Endothelial cell of umbilical vein (primary cell): ENCODE data around the gene SEMA4A.
A peak's percentile ranks its signal among the peaks of the same experiment; 100 is the strongest.

ENCODE experiments used
- EZH2 ChIP-seq: IDR thresholded peaks from 2 replicates; pipeline ENCODE4 v1.6.1; 2012; ENCODE audit warnings: borderline replicate concordance, low read depth, mild to moderate bottlenecking, moderate library complexity, low read length, inconsistent platforms; ENCODE audit not compliant: severe bottlenecking
- FOS ChIP-seq: IDR thresholded peaks from 2 replicates; pipeline ENCODE4 v1.6.1; 2011; ENCODE audit warnings: mild to moderate bottlenecking, low read length, moderate library complexity, borderline replicate concordance; ENCODE audit not compliant: insufficient read depth
- GATA2 ChIP-seq: IDR thresholded peaks from 2 replicates; pipeline ENCODE4 v1.7.0; 2011; ENCODE audit warnings: low read depth, mild to moderate bottlenecking, moderate library complexity, mixed read lengths, low read length; ENCODE audit not compliant: insufficient read length, insufficient read depth
- JUN ChIP-seq: IDR thresholded peaks from 2 replicates; pipeline ENCODE4 v1.6.1; 2011; ENCODE audit warnings: borderline replicate concordance, low read depth; ENCODE audit not compliant: insufficient read length, insufficient read depth
- MYC ChIP-seq: IDR thresholded peaks from one replicate; pipeline ENCODE4 v1.6.1; 2011; ENCODE audit warnings: mild to moderate bottlenecking, low read depth, low read length
- POLR2A ChIP-seq: IDR thresholded peaks from 2 replicates; pipeline ENCODE4 v1.6.1; 2012; ENCODE audit warnings: low read depth, mild to moderate bottlenecking, control low read depth, low read length
- POLR2AphosphoS5 ChIP-seq: IDR thresholded peaks from 2 replicates; pipeline ENCODE4 v1.6.1; 2012; ENCODE audit warnings: low read depth, mild to moderate bottlenecking, control low read depth, low read length, moderate library complexity; ENCODE audit not compliant: insufficient read depth
- TF ChIP-seq, protein P1 (sequence below), 2 donors: IDR thresholded peaks; 1 replicate in 1 of 2; 2 replicates in 1 of 2; pipeline ENCODE4 v1.5.1; 2011; ENCODE audit warnings: low read length in 2 of 2, mild to moderate bottlenecking in 2 of 2, moderate library complexity in 2 of 2, control low read depth in 1 of 2, inconsistent platforms in 1 of 2, low read depth in 1 of 2; ENCODE audit not compliant: insufficient read depth in 1 of 2; ENCODE audit errors: extremely low read depth in 1 of 2
- TF ChIP-seq, protein P2 (sequence below): IDR thresholded peaks from 2 replicates; pipeline ENCODE4 v1.6.1; 2011; ENCODE audit not compliant: insufficient read depth, insufficient read length

DNA sequence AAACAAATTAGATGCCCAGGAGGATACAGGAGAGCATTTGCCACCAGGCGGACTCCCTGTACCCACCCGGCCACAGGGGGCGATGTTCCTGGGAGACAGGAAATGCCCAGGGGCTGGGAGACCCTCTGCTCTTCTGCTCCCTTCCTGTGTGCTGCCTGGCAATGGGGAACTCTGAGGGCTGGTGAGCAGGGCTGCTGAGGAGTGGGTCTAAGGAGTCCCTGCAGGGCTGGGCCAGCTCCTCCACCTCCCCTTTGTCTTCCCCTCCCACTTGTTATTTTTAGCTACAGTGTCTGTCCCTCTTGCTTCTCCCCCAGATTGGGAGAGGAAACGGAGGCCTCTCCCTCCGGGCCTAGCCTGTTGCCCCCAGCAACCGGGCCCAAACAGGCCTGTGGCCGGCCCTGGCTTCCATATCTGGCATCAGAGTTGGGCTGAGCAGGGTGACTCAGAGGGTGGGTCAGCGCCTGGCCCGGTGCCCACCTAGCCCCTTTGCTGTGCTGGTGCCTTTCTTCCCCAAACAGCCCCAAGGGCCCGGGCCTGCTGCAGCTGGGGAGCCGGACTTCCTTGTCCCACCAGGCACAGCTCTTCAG lies 27.2 kb upstream of the SEMA4A start:
- TF ChIP-seq EZH2 (no peak), JUN (peak; percentile 71), POLR2A (peak; percentile 65), FOS (peak; percentile 88), POLR2AphosphoS5 (peak; percentile 90), MYC (no peak), GATA2 (peak; percentile 76)
- TF ChIP-seq, protein P1, sequence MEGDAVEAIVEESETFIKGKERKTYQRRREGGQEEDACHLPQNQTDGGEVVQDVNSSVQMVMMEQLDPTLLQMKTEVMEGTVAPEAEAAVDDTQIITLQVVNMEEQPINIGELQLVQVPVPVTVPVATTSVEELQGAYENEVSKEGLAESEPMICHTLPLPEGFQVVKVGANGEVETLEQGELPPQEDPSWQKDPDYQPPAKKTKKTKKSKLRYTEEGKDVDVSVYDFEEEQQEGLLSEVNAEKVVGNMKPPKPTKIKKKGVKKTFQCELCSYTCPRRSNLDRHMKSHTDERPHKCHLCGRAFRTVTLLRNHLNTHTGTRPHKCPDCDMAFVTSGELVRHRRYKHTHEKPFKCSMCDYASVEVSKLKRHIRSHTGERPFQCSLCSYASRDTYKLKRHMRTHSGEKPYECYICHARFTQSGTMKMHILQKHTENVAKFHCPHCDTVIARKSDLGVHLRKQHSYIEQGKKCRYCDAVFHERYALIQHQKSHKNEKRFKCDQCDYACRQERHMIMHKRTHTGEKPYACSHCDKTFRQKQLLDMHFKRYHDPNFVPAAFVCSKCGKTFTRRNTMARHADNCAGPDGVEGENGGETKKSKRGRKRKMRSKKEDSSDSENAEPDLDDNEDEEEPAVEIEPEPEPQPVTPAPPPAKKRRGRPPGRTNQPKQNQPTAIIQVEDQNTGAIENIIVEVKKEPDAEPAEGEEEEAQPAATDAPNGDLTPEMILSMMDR (IDR thresholded peaks at IDR 0.05; ENCODE audit: extremely low read depth in 1 of 2, insufficient read depth in 1 of 2, low read depth in 1 of 2, low read length in 2 of 2) = peak; percentile 35 to 46
- TF ChIP-seq, protein P2, sequence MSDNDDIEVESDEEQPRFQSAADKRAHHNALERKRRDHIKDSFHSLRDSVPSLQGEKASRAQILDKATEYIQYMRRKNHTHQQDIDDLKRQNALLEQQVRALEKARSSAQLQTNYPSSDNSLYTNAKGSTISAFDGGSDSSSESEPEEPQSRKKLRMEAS = no peak
